ENCODE measurements around the gene CACNA1H. TPM values are rescaled to one million over a fixed set of nuclear protein-coding genes. Genes with fewer than 3 reads are reported as not detected.

CACNA1H gene
- total RNA-seq, 1 experiment from 2014 or later = 24.3 TPM

DNA sequence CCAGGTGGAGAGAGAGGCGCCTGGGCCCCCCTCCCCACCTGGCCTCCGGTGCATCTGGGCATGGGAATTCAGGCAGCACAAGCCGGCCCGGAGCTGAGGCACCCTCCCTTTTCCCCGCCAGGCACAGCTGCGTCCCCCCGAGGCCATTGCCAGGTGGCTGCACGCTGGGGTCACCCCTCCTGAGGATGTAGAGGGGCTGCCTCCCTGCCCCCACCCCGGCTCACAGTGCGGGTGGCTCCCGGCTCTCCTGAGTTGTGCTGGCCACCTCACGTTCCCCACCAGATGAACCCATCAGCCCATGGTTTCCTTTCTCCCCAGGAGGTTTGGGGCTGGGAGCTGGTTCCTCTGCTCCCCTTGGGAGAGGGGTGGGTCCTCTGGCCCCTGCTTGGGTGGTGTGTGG, 12.6 kb downstream of the CACNA1H start (continued):
- no peak for TF ChIP-seq EZH2phosphoT487 (IDR thresholded peaks at IDR 0.05; ENCODE audit: borderline replicate concordance)

- Histone ChIP-seq H2AFZ (ENCODE audit: low read depth, low read length, poor library complexity, severe bottlenecking) (no peak overlapping the region), H3K9ac (ENCODE audit: low read length) (no peak overlapping the region), H3K79me2 (ENCODE audit: insufficient read depth, low read length) (no peaks in the 10 kb centered on the region), H3K4me2 (ENCODE audit: low read length) (no peak overlapping the region), H3K9me3 (ENCODE audit: control insufficient read depth in 1 of 2, insufficient read depth in 1 of 2, low read depth in 1 of 2, low read length in 2 of 2) (no peaks in the 10 kb centered on the region), H4K20me1 (ENCODE audit: insufficient read depth) (no peaks in the 10 kb centered on the region), H3K27me3 (ENCODE audit: insufficient read depth, low read length) (no peaks in the 10 kb centered on the region), H3K36me3 (ENCODE audit: control insufficient read depth in 1 of 2, insufficient read depth in 2 of 2, low read length in 2 of 2) (no peaks in the 10 kb centered on the region), H3K27ac (ENCODE audit: low read depth, low read length) (no peak overlapping the region), H3K4me3 (replicated peaks in 1 of 2; ENCODE audit: low read depth in 1 of 2, low read length in 2 of 2) (no peak overlapping the region), H3K9me2 (ENCODE audit: insufficient read depth) (no peaks in the 10 kb centered on the region), H3K4me1 (ENCODE audit: control insufficient read depth in 1 of 2, insufficient read depth in 2 of 2, low read length in 2 of 2) (no peaks in the 10 kb centered on the region; a peak in 1 of 4 replicates)
- no peak for DNase-seq (ENCODE audit: low read depth, low spot score)
- intact Hi-C loops (cut with micrococcal nuclease) = no loop called here
- CTCF ChIA-PET = no interaction called here
- no peak; the same call in 1 of the 2 replicates for ATAC-seq
- BruUV-seq (replicated peaks) = no TSS peak
- POLR2A ChIA-PET = no interaction called here
- RAD21 ChIA-PET (ENCODE audit: low non-redundant PET in 1 of 2, low total read pairs in 2 of 2, uncharacterized antibody in 2 of 2, unreplicated experiment in 2 of 2) = no interaction called here
- TF ChIP-seq RAD21 (IDR thresholded peaks at IDR 0.05; ENCODE audit: low read depth) (no peak), CEBPB (IDR thresholded peaks at IDR 0.05; ENCODE audit: low read depth) (no peak), ZNF274 (IDR thresholded peaks at IDR 0.05; ENCODE audit: low read depth, low read length) (no peak), ELF1 (IDR thresholded peaks at IDR 0.05; ENCODE audit: borderline replicate concordance, low read depth) (no peak), POLR2AphosphoS5 (IDR thresholded peaks at IDR 0.05; ENCODE audit: low read depth, low read length) (no peak), FOSL1 (IDR thresholded peaks at IDR 0.05; ENCODE audit: low read depth) (no peak), SP1 (IDR thresholded peaks at IDR 0.05; ENCODE audit: low read depth) (no peak), CBX3 (IDR thresholded peaks at IDR 0.05; ENCODE audit: low read depth) (no peak), EGR1 (IDR thresholded peaks at IDR 0.05; ENCODE audit: low read depth) (no peak), JUND (IDR thresholded peaks at IDR 0.05) (no peak), SIN3A (IDR thresholded peaks at IDR 0.05; ENCODE audit: low read depth) (no peak), ZBTB33 (IDR thresholded peaks at IDR 0.05; ENCODE audit: extremely low read depth, insufficient replicate concordance, low read length) (no peak), SRF (IDR thresholded peaks at IDR 0.05; ENCODE audit: low read depth) (no peak), YY1 (IDR thresholded peaks at IDR 0.05; ENCODE audit: extremely low read depth, insufficient replicate concordance, low read depth, low read length) (no peak), ZFX (IDR thresholded peaks at IDR 0.05) (no peak), POLR2A (IDR thresholded peaks at IDR 0.05; ENCODE audit: borderline replicate concordance, extremely low read depth, insufficient read depth, insufficient read length) (no peak), EZH2 (IDR thresholded peaks at IDR 0.05) (no peak), EZH2phosphoT487 (IDR thresholded peaks at IDR 0.05; ENCODE audit: borderline replicate concordance) (no peak), TCF7L2 (IDR thresholded peaks at IDR 0.05; ENCODE audit: borderline replicate concordance, extremely low read depth, insufficient read depth, insufficient read length) (no peak)
- TF ChIP-seq, protein P1, sequence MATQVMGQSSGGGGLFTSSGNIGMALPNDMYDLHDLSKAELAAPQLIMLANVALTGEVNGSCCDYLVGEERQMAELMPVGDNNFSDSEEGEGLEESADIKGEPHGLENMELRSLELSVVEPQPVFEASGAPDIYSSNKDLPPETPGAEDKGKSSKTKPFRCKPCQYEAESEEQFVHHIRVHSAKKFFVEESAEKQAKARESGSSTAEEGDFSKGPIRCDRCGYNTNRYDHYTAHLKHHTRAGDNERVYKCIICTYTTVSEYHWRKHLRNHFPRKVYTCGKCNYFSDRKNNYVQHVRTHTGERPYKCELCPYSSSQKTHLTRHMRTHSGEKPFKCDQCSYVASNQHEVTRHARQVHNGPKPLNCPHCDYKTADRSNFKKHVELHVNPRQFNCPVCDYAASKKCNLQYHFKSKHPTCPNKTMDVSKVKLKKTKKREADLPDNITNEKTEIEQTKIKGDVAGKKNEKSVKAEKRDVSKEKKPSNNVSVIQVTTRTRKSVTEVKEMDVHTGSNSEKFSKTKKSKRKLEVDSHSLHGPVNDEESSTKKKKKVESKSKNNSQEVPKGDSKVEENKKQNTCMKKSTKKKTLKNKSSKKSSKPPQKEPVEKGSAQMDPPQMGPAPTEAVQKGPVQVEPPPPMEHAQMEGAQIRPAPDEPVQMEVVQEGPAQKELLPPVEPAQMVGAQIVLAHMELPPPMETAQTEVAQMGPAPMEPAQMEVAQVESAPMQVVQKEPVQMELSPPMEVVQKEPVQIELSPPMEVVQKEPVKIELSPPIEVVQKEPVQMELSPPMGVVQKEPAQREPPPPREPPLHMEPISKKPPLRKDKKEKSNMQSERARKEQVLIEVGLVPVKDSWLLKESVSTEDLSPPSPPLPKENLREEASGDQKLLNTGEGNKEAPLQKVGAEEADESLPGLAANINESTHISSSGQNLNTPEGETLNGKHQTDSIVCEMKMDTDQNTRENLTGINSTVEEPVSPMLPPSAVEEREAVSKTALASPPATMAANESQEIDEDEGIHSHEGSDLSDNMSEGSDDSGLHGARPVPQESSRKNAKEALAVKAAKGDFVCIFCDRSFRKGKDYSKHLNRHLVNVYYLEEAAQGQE (IDR thresholded peaks at IDR 0.05; ENCODE audit: low read depth) = no peak
Measured at GRCh38 chr16:1167276-1168107, 14.6 kb downstream of the CACNA1H start.
